ENCODE data around the gene CACHD1.

The CACHD1 gene

GRCh38 chr1:64624808-64625207, 154.9 kb downstream of the CACHD1 start:
- H3K27ac ChIP-seq = no peak overlapping the region
- TF ChIP-seq CTCF (IDR thresholded peaks at IDR 0.05) = no peak
- intact Hi-C loops (cut with DNase I; ENCODE audit: low total_unique reads) = no loop called here
- H3K36me3 ChIP-seq = no peaks in the 10 kb centered on the region
- no peaks in the 10 kb centered on the region for H3K27me3 ChIP-seq
- no peak overlapping the region for H3K4me3 ChIP-seq
- peaks cover 0 to 10% (median 0%) of the 10 kb centered on the region in 4 donors for H3K4me1 ChIP-seq
- no peaks in the 10 kb centered on the region for H3K9me3 ChIP-seq
- DNase-seq = no peak

GRCh38 chr1:64630611-64631010, 160.7 kb downstream of the CACHD1 start:
- Histone ChIP-seq H3K36me3 (peaks cover 0 to 20% (median 0%) of the 10 kb centered on the region in 3 donors), H3K27me3 (no peaks in the 10 kb centered on the region), H3K4me1 (peaks cover 0 to 3% (median 0%) of the 10 kb centered on the region in 4 donors), H3K4me3 (no peak overlapping the region), H3K27ac (no peak overlapping the region), H3K9me3 (no peaks in the 10 kb centered on the region)
- no peak for TF ChIP-seq CTCF (IDR thresholded peaks at IDR 0.05)
- DNase-seq = no peak
- intact Hi-C loops (cut with DNase I; ENCODE audit: low total_unique reads) = no loop called here

- H3K36me3 ChIP-seq = peaks cover 0 to 20% (median 0%) of the 10 kb centered on the region in 3 donors
- no peak overlapping the region for H3K4me3 ChIP-seq
- H3K27me3 ChIP-seq = no peaks in the 10 kb centered on the region
- TF ChIP-seq CTCF (IDR thresholded peaks at IDR 0.05) = no peak
- H3K9me3 ChIP-seq = no peaks in the 10 kb centered on the region
- H3K4me1 ChIP-seq = peaks cover 0 to 3% (median 0%) of the 10 kb centered on the region in 4 donors
- intact Hi-C loops (cut with DNase I; ENCODE audit: low total_unique reads) = no loop called here
- no peak overlapping the region for H3K27ac ChIP-seq
- no peak for DNase-seq
Measured at GRCh38 chr1:64631346-64632034, 161.6 kb downstream of the CACHD1 start.

- Histone ChIP-seq H3K27ac (no peak overlapping the region), H3K27me3 (no peaks in the 10 kb centered on the region), H3K4me3 (no peak overlapping the region), H3K36me3 (peaks cover 0 to 20% (median 0%) of the 10 kb centered on the region in 3 donors), H3K4me1 (peaks cover 0 to 3% (median 0%) of the 10 kb centered on the region in 4 donors), H3K9me3 (no peaks in the 10 kb centered on the region)
- intact Hi-C loops (cut with DNase I; ENCODE audit: low total_unique reads) = no loop called here
- no peak for TF ChIP-seq CTCF (IDR thresholded peaks at IDR 0.05)
- DNase-seq = no peak
Measured at GRCh38 chr1:64632936-64633335, 163.0 kb downstream of the CACHD1 start.

GRCh38 chr1:64645735-64646134, 175.8 kb downstream of the CACHD1 start:
- Histone ChIP-seq H3K36me3 (peaks cover 0 to 24% (median 23%) of the 10 kb centered on the region in 3 donors), H3K27me3 (no peaks in the 10 kb centered on the region), H3K4me3 (no peak overlapping the region), H3K9me3 (no peaks in the 10 kb centered on the region), H3K27ac (no peak overlapping the region), H3K4me1 (no peaks in the 10 kb centered on the region)
- TF ChIP-seq CTCF (IDR thresholded peaks at IDR 0.05) = no peak
- intact Hi-C loops (cut with DNase I; ENCODE audit: low total_unique reads) = no loop called here
- no peak for DNase-seq
